Activated naive CD8-positive, alpha-beta T cell treated with anti-CD3 and anti-CD28 coated beads, Interleukin-2, amount 50 U/mL, for 24 hours (primary cell): ENCODE measurements around the gene DBNDD2.

Source experiments
- ATAC-seq: fragments of 150-1000 bp; cut with Tn5 transposase; one replicate; pipeline ENCODE4 v1.10.0; 2021
- DNase-seq: peaks from one replicate; pipeline ENCODE4 v3.0.0; 2021
- H3K27ac Mint-ChIP-seq: one replicate; pipeline ENCODE4 v1.8.0; 2021; ENCODE audit warnings: mild to moderate bottlenecking, mixed read lengths
- H3K27me3 Mint-ChIP-seq: one replicate; pipeline ENCODE4 v1.8.0; 2021; ENCODE audit warnings: mixed read lengths
- H3K36me3 Mint-ChIP-seq: one replicate; pipeline ENCODE4 v1.8.0; 2021; ENCODE audit warnings: low read depth, mixed read lengths
- H3K4me1 Mint-ChIP-seq: one replicate; pipeline ENCODE4 v1.8.0; 2021; ENCODE audit warnings: mixed read lengths
- H3K4me3 Mint-ChIP-seq: one replicate; pipeline ENCODE4 v1.8.0; 2021; ENCODE audit warnings: mild to moderate bottlenecking, moderate library complexity, mixed read lengths
- H3K9me3 Mint-ChIP-seq: one replicate; pipeline ENCODE4 v1.8.0; 2021; ENCODE audit warnings: mixed read lengths

The DBNDD2 gene

DNA sequence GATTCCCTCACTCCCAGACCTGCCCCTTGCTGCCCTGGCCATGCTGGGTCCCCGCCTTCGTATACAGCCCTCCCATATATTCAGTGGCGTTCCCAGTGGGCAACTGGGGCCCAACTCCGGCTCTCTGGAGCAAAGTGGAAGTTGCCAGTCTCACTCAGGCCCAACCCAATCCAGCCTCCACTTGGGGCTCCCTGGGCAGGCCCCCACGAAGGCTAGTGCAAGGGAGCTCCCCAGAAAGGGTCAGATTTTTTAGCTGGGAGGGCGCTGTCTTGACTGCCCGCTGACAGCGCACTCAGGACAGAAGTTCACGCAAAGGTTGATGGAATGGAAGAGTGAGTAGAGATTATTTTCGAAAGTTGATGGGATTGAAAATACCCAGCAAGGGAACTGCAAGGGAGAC lies 35.8 kb upstream of the DBNDD2 start:
- Mint-ChIP-seq H3K27me3 (no peaks in the 10 kb centered on the region), H3K4me3 (no peak overlapping the region), H3K27ac (no peak overlapping the region), H3K4me1 (peaks cover 46% of the 10 kb centered on the region), H3K9me3 (no peaks in the 10 kb centered on the region), H3K36me3 (peaks cover 16% of the 10 kb centered on the region)
- no peak for ATAC-seq
- DNase-seq, result no peak

- H3K27me3 Mint-ChIP-seq, result no peaks in the 10 kb centered on the region
- no peaks in the 10 kb centered on the region for H3K9me3 Mint-ChIP-seq
- H3K36me3 Mint-ChIP-seq, result peaks cover 13% of the 10 kb centered on the region
- peak overlapping the region; percentile 85 for H3K4me3 Mint-ChIP-seq
- H3K4me1 Mint-ChIP-seq, result peaks cover 41% of the 10 kb centered on the region
- ATAC-seq, result no peak
- no peak for DNase-seq
- H3K27ac Mint-ChIP-seq, result peak overlapping the region; percentile 90
Measured at GRCh38 chr20:45372646-45373352, 35.3 kb upstream of the DBNDD2 start.

DNA sequence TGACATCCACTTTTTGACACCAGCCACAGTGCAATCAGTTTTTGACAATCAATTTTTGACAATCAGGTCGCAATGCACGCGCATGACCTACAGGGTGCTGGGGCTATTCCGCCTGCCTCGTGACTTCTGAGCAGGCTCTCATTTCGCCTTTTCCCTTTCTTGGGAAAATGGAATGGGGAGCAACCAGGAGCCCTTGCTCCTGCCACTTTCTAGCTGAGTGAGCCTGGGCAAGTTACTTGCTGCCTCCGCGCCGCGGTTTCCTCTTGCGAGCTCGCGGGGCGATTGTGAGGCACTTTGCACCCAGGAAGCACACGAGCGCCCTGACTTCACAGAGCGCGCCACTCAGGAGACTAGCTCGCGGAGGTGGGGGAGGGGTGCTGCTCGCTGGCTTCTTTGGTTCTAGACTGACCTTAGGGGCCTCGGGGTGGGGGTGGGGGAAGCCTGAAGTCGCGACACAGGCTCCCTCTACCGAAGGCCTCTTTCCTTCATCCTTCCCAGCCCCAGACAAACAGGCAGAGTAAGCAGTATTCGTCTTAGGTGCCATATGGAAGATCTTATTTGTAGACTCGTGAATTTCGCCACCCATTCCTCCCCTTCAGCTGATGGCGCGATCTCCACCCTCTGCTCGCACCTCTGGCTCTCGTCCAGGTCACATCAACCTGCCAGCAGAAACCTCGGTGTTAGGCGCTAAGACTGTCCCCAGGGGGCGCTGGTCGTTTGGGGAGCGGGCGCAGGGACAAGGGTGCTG lies 34.6 kb upstream of the DBNDD2 start:
- H3K27ac Mint-ChIP-seq, result peak overlapping the region; percentile 90
- peaks cover 37% of the 10 kb centered on the region for H3K4me1 Mint-ChIP-seq

GRCh38 chr20:45374101-45374467 lies 34.0 kb upstream of the DBNDD2 start:
- no peaks in the 10 kb centered on the region for H3K9me3 Mint-ChIP-seq
- H3K27ac Mint-ChIP-seq, result peak overlapping the region; percentile 90
- DNase-seq, result no peak
- H3K4me1 Mint-ChIP-seq, result peaks cover 34% of the 10 kb centered on the region
- H3K4me3 Mint-ChIP-seq, result peak overlapping the region; percentile 85
- H3K36me3 Mint-ChIP-seq, result peaks cover 4% of the 10 kb centered on the region
- no peaks in the 10 kb centered on the region for H3K27me3 Mint-ChIP-seq
- no peak for ATAC-seq

More for the DNA sequence above, 34.6 kb upstream of the DBNDD2 start:
- ATAC-seq (peak; percentile 93), DNase-seq (peak; percentile 95)
- H3K4me3 Mint-ChIP-seq, result peak overlapping the region; percentile 85
- peaks cover 8% of the 10 kb centered on the region for H3K36me3 Mint-ChIP-seq
- no peaks in the 10 kb centered on the region for H3K9me3 Mint-ChIP-seq
- H3K27me3 Mint-ChIP-seq, result no peaks in the 10 kb centered on the region

DNA sequence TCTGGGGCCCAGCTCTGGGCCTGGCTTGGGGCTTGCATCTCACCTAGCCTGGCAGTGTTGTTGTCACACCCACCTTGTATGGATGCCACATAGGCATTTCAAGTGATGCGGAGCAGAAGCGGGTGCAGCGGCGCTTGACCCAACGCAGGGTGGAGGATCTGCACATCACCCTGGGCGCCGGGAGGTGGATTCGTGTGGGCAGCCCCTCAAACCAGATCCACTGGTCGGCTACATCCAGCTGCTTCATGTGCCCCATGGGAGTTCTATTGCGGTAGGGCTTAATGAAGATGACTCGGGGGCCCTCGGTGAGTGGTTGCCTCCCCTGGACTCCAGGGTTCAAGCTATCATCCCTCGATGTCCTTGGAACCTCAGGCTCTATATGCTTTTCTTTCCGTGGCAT lies 33.1 kb upstream of the DBNDD2 start:
- no peak for DNase-seq
- no peak for ATAC-seq
- Mint-ChIP-seq H3K4me3 (no peak overlapping the region), H3K36me3 (peaks cover 4% of the 10 kb centered on the region), H3K27me3 (no peaks in the 10 kb centered on the region), H3K27ac (no peak overlapping the region), H3K4me1 (peaks cover 30% of the 10 kb centered on the region), H3K9me3 (no peaks in the 10 kb centered on the region)

DNA sequence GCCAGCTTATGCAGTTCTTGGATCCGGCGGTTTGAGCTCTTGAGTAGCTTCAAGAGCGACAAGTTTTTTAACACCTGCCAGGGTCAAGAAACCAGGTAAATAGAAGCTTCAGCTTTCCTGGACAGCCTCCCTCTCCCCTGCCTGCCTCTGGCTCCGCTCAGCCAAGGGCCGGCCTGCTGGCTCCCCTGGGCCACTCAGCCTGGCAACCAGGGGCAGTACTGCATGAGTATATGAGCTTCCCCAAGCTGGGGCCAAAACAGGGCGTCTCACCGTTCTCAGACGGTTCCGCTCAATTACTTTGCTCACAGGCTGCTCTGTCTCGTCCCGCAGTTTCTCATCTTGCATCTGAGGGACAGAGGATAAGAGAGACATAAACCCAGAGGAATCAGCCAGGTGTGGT lies 30.8 kb upstream of the DBNDD2 start:
- H3K27ac Mint-ChIP-seq, result no peak overlapping the region
- H3K27me3 Mint-ChIP-seq, result no peaks in the 10 kb centered on the region
- no peaks in the 10 kb centered on the region for H3K9me3 Mint-ChIP-seq
- H3K4me1 Mint-ChIP-seq, result peaks cover 24% of the 10 kb centered on the region
- no peak overlapping the region for H3K4me3 Mint-ChIP-seq
- ATAC-seq (no peak), DNase-seq (no peak)
- peaks cover 10% of the 10 kb centered on the region for H3K36me3 Mint-ChIP-seq

DNA sequence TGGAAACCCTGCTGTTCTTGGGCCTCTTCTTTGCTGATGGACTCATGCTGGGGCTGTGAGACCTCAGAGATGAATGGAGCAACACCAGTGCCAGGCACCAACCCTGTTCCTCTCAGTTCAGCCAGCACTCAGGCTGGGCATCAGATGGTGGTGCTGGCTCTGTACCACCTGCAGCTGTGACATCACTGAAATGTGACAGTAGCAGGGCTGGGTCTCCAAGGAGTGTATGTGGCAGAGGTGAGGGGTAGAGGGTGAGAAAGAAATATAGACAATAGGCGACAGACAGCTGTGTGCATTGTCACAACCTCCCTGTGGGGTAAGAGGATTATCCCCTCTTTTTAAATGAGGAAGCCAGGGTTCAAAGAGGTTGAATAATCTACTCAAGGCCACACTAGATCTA lies 29.9 kb upstream of the DBNDD2 start, which contains the start of gene TP53TG5:
Gene TP53TG5, minus strand, starts transcription at position 135 of the 400 bp plus-strand sequence. Its CDS starts 89 bp downstream, at position 46.
- Mint-ChIP-seq H3K4me1 (peaks cover 18% of the 10 kb centered on the region), H3K36me3 (peaks cover 10% of the 10 kb centered on the region), H3K9me3 (no peaks in the 10 kb centered on the region), H3K4me3 (no peak within 1 kb of the TSS), H3K27ac (no peak within 1 kb of the TSS), H3K27me3 (no peaks in the 10 kb centered on the region)
- no peak for ATAC-seq
- DNase-seq, result no peak

DNA sequence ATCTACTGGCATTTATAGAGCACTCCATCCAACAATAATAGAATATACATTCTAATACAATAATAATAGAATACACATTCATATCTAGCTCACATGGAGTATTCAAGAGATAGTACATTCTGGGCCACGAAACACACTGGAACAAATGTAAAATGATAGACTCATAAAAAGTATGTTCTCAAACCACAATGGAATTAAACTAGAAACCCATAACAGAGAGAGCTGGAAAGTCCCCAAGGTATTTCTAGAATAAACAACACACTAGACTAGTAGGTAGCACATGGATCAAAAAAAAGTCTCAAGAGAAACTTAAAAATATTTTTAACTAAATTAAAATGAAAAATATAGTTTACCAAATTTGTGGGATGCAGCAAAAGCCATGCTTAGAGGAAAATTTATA lies 20.8 kb upstream of the DBNDD2 start:
- no peak for DNase-seq
- Mint-ChIP-seq H3K9me3 (peaks cover 10% of the 10 kb centered on the region), H3K27ac (peak overlapping the region; percentile 57), H3K36me3 (peaks cover 11% of the 10 kb centered on the region), H3K4me1 (peaks cover 32% of the 10 kb centered on the region), H3K27me3 (no peaks in the 10 kb centered on the region), H3K4me3 (no peak overlapping the region)
- peak; percentile 43 for ATAC-seq

GRCh38 chr20:45390931-45391330 lies 17.2 kb upstream of the DBNDD2 start:
- no peak overlapping the region for H3K4me3 Mint-ChIP-seq
- no peaks in the 10 kb centered on the region for H3K27me3 Mint-ChIP-seq
- DNase-seq (no peak), ATAC-seq (no peak)
- H3K27ac Mint-ChIP-seq, result no peak overlapping the region
- peaks cover 11% of the 10 kb centered on the region for H3K36me3 Mint-ChIP-seq
- peaks cover 29% of the 10 kb centered on the region for H3K4me1 Mint-ChIP-seq
- H3K9me3 Mint-ChIP-seq, result peaks cover 10% of the 10 kb centered on the region

DNA sequence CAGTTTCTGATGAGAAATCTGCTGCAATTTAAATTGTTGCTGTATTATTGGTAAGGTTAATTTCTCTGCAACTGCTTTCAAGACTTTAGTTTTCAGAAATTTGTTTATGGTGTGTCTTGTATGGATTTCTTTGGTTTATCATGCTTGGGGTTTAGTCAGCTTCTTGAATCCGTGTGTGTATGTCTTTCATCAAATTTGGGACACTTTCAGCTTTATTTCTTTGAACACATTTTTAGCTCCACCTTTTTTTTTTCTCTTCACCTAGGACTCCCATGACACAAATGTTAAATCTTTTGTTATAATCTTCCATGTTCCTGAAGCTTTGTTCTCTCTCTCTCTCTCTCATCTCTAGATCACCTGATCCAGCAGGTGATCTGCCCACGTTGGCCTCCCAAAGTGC lies 16.5 kb upstream of the DBNDD2 start:
- no peak for DNase-seq
- Mint-ChIP-seq H3K4me1 (peaks cover 29% of the 10 kb centered on the region), H3K4me3 (no peak overlapping the region), H3K27ac (no peak overlapping the region), H3K36me3 (peaks cover 11% of the 10 kb centered on the region), H3K9me3 (peaks cover 10% of the 10 kb centered on the region), H3K27me3 (no peaks in the 10 kb centered on the region)
- ATAC-seq, result no peak

- Mint-ChIP-seq H3K4me1 (peaks cover 19% of the 10 kb centered on the region), H3K27me3 (no peaks in the 10 kb centered on the region), H3K9me3 (peaks cover under 1% of the 10 kb centered on the region), H3K27ac (no peak overlapping the region), H3K4me3 (no peak overlapping the region), H3K36me3 (peaks cover 5% of the 10 kb centered on the region)
- no peak for DNase-seq
- no peak for ATAC-seq
Measured at GRCh38 chr20:45392733-45393132, 15.4 kb upstream of the DBNDD2 start.

DNA sequence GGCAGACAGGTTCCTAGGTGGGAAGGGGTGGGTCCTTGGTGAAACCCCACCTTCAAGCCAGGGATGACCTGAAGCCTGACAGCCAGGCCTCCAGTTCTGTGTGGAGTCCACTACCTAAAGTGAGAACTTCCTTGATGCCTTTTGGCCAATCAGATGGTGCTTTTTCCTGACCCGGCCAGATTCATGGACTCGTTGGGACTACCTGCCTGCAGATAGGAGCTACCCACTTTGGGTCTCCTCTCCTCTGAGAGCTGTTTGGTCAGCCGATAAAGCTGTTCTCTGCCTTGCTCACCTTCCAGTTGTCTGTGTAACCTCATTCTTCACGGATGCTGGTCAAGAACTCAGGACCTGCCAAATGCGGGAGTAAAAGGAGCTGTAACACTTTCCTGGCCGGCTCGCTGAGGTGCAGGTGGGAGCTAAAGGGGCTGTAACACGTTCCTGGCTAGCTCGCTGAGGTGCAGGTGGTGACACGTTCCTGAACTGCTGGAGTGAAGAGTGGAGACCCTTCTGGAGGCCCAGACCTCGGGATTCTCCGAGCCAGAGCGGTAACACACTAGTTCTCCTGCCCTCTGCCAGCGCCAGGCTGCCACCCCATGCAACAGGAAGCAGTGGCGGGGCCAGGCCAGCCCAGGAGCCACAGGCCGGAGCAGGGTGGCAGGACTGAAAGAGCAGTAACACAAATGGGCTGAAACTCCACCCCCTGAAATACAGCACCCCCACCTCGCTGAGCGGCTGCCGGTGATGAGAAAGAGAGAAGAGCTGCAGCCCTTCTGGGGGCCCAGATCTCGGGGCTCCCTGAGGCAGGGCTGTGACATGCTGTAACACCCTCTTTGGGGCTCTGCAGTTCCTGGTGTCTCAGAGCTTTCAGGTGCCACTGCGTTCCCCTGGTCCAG lies 13.6 kb upstream of the DBNDD2 start:
- Mint-ChIP-seq H3K27ac (no peak overlapping the region), H3K4me3 (no peak overlapping the region), H3K9me3 (peaks cover 3% of the 10 kb centered on the region), H3K4me1 (peaks cover 9% of the 10 kb centered on the region), H3K36me3 (peaks cover 2% of the 10 kb centered on the region), H3K27me3 (no peaks in the 10 kb centered on the region)
- DNase-seq (no peak), ATAC-seq (no peak)

- ATAC-seq, result no peak
- Mint-ChIP-seq H3K4me3 (no peak overlapping the region), H3K27ac (no peak overlapping the region)
Measured at GRCh38 chr20:45395114-45395415, 13.0 kb upstream of the DBNDD2 start.

DNA sequence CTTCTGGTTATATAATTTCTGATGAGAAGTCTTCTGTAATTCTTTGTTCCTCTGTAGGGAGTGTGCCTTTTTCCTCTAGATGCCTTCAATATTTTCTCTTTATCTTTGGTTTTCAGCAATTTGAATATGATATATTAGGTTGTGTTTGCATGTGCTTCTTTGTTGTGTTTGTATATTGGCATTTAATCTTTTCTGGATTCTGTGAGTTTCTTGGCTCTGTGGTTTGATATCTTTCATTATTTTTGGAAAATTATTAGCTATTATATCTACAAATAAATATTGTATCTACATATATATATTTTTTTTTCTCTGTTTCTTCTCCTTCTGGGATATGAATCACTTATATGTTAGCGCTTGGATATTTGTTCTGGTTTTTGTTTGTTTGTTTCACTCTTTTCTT lies 9.1 kb upstream of the DBNDD2 start:
- DNase-seq, result no peak
- ATAC-seq, result no peak
- H3K4me1 Mint-ChIP-seq, result peaks cover 10% of the 10 kb centered on the region
- H3K9me3 Mint-ChIP-seq, result peaks cover 21% of the 10 kb centered on the region
- H3K4me3 Mint-ChIP-seq, result no peak overlapping the region
- H3K27me3 Mint-ChIP-seq, result peaks cover 2% of the 10 kb centered on the region
- H3K27ac Mint-ChIP-seq, result no peak overlapping the region
- H3K36me3 Mint-ChIP-seq, result peaks cover 28% of the 10 kb centered on the region

More at GRCh38 chr20:45395114-45395415, 13.0 kb upstream of the DBNDD2 start:
- Mint-ChIP-seq H3K9me3 (peaks cover 9% of the 10 kb centered on the region), H3K4me1 (peaks cover 9% of the 10 kb centered on the region), H3K27me3 (no peaks in the 10 kb centered on the region), H3K36me3 (peaks cover 7% of the 10 kb centered on the region)
- no peak for DNase-seq
